HEK293 (cell line): ENCODE data around the gene PDZD4.

Source experiments
- CTCF ChIA-PET: fragments of 350-600 bp; formaldehyde crosslinking; extraction: SDS; loops from one replicate; lab custom pipeline; 2021; ENCODE audit warnings: antibody characterized with exemption; lab: Yijun Ruan, JAX
- POLR2A ChIA-PET: fragments of 300-600 bp; formaldehyde crosslinking; extraction: SDS; loops from one replicate; lab custom pipeline; 2020; ENCODE audit warnings: antibody characterized with exemption, inconsistent platforms; lab: Yijun Ruan, JAX
- H3K27ac ChIP-seq: fragments of 200-500 bp; sonication (Bioruptor generic); 2 replicates; pipeline ENCODE4 v1.5.1; 2014; ENCODE audit warnings: low read depth, low read length, control low read depth, inconsistent platforms; ENCODE audit errors: extremely low read depth
- H3K36me3 ChIP-seq, 2 experiments: fragments of 200-500 bp in 1 of 2; sonication (Bioruptor generic) in 1 of 2; 1 replicate in 1 of 2; 2 replicates in 1 of 2; pipeline ENCODE4 v1.5.1; 2014 to 2017; ENCODE audit warnings: inconsistent platforms in 2 of 2, low read length in 2 of 2; ENCODE audit not compliant: control insufficient read depth in 2 of 2, insufficient read depth in 1 of 2
- H3K4me1 ChIP-seq: fragments of 200-500 bp; sonication (Bioruptor generic); 2 replicates; pipeline ENCODE4 v1.5.1; 2014; ENCODE audit warnings: mild to moderate bottlenecking, low read length, inconsistent platforms; ENCODE audit not compliant: control insufficient read depth, insufficient read depth
- H3K4me3 ChIP-seq: 2 replicates; pipeline ENCODE4 v1.5.1; 2011; ENCODE audit warnings: low read depth, mild to moderate bottlenecking, control low read depth, low read length, moderate library complexity
- H3K9me3 ChIP-seq: fragments of 200-500 bp; sonication (Bioruptor generic); 2 replicates; pipeline ENCODE4 v1.5.1; 2014; ENCODE audit warnings: low read depth, low read length, inconsistent platforms; ENCODE audit not compliant: control insufficient read depth, insufficient read depth
- BCL11B ChIP-seq: fragments of 450-650 bp; formaldehyde crosslinking; IDR thresholded peaks from 2 replicates; pipeline ENCODE4 v1.5.1; 2016; ENCODE audit warnings: low read depth, missing biosample characterization, missing genetic modification characterization
- INSM2 ChIP-seq: fragments of 450-650 bp; formaldehyde crosslinking; IDR thresholded peaks from 2 replicates; pipeline ENCODE4 v1.5.1; 2016; ENCODE audit warnings: missing biosample characterization, missing genetic modification characterization
- KLF1 ChIP-seq: fragments of 450-650 bp; formaldehyde crosslinking; IDR thresholded peaks from 2 replicates; pipeline ENCODE4 v1.5.1; 2016; ENCODE audit warnings: missing biosample characterization, missing genetic modification characterization
- SP2 ChIP-seq: fragments of 450-650 bp; formaldehyde crosslinking; IDR thresholded peaks from 2 replicates; pipeline ENCODE4 v1.5.1; 2016; ENCODE audit warnings: missing biosample characterization, missing genetic modification characterization
- SP3 ChIP-seq: fragments of 450-650 bp; formaldehyde crosslinking; IDR thresholded peaks from 2 replicates; pipeline ENCODE4 v1.5.1; 2016; ENCODE audit warnings: missing biosample characterization, missing genetic modification characterization
- ZBTB10 ChIP-seq: fragments of 450-650 bp; formaldehyde crosslinking; IDR thresholded peaks from 2 replicates; pipeline ENCODE4 v1.5.1; 2016; ENCODE audit warnings: missing biosample characterization, missing genetic modification characterization
- ZFP37 ChIP-seq: fragments of 450-650 bp; formaldehyde crosslinking; IDR thresholded peaks from 2 replicates; pipeline ENCODE4 v1.5.1; 2016; ENCODE audit warnings: missing biosample characterization, missing genetic modification characterization
- ZNF133 ChIP-seq: fragments of 450-650 bp; formaldehyde crosslinking; IDR thresholded peaks from 2 replicates; pipeline ENCODE4 v1.5.1; 2016; ENCODE audit warnings: missing biosample characterization, missing genetic modification characterization
- ZNF169 ChIP-seq: fragments of 450-650 bp; formaldehyde crosslinking; IDR thresholded peaks from 2 replicates; pipeline ENCODE4 v1.5.1; 2016; ENCODE audit warnings: missing biosample characterization, missing genetic modification characterization
- ZNF175 ChIP-seq: fragments of 450-650 bp; formaldehyde crosslinking; IDR thresholded peaks from 2 replicates; pipeline ENCODE4 v1.5.1; 2016; ENCODE audit warnings: missing biosample characterization, missing genetic modification characterization
- ZNF366 ChIP-seq: fragments of 450-650 bp; formaldehyde crosslinking; conservative IDR thresholded peaks from 2 replicates; pipeline ENCODE4 v1.5.1; 2016; ENCODE audit warnings: missing biosample characterization, missing genetic modification characterization
- ZNF521 ChIP-seq: fragments of 450-650 bp; formaldehyde crosslinking; IDR thresholded peaks from 2 replicates; pipeline ENCODE4 v1.5.1; 2017; ENCODE audit warnings: missing biosample characterization, mild to moderate bottlenecking, missing genetic modification characterization
- ZNF558 ChIP-seq: fragments of 450-650 bp; formaldehyde crosslinking; IDR thresholded peaks from 2 replicates; pipeline ENCODE4 v1.5.1; 2016; ENCODE audit warnings: missing biosample characterization, missing genetic modification characterization
- ZNF610 ChIP-seq: fragments of 450-650 bp; formaldehyde crosslinking; IDR thresholded peaks from 2 replicates; pipeline ENCODE4 v1.5.1; 2016; ENCODE audit warnings: missing biosample characterization, missing genetic modification characterization, borderline replicate concordance
- ZNF776 ChIP-seq: fragments of 450-650 bp; formaldehyde crosslinking; IDR thresholded peaks from 2 replicates; pipeline ENCODE4 v1.5.0; 2017; ENCODE audit warnings: missing biosample characterization, missing genetic modification characterization, borderline replicate concordance
- TF ChIP-seq, protein P1 (sequence below): fragments of 450-650 bp; formaldehyde crosslinking; conservative IDR thresholded peaks from 2 replicates; pipeline ENCODE4 v1.5.1; 2016; ENCODE audit warnings: low read depth, missing biosample characterization, missing genetic modification characterization
- TF ChIP-seq, protein P2 (sequence below): fragments of 450-650 bp; formaldehyde crosslinking; IDR thresholded peaks from 2 replicates; pipeline ENCODE4 v1.5.1; 2016; ENCODE audit warnings: missing biosample characterization, missing genetic modification characterization, low read depth
- TF ChIP-seq, protein P3 (sequence below): fragments of 450-650 bp; formaldehyde crosslinking; IDR thresholded peaks from 2 replicates; pipeline ENCODE4 v1.5.1; 2016; ENCODE audit warnings: missing biosample characterization, missing genetic modification characterization

Gene PDZD4

DNA sequence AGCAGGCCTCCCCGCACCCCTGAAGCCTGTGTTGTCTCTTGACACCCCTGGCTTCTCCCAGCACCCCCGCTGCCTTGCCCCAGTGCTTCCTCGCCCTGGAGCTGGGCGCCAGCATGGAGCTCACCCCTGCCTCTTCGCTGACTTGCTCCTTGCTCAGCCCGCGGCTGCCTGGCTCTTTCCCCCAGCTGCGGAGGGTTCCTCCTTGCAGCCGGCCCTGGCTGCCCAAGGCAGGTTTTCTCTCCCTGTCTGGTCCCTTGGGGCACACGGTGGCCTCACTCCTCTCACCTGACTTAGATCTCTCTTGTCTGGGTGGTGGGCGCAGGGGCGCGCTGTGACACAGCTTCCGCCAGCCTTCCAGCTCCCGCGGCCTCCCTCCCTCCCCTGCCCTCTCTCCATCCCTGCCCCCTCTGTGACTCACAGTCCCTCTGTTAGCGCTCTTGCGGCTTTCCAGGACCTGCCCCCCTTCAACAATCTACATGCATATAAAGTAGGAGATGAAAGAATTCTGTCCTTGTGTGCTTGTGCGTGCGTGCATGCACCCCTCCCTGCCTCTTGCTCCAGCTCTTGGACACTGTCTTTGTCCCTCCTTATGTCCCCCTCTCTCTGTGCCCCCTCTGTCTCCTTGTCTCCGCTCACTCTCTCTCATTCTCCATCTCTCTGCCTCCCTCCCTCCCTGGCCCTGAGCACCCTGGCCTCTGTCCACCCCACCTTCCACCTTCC, 64.1 kb downstream of the PDZD4 start (continued):
- TF ChIP-seq ZNF175: no peak
- TF ChIP-seq, protein P1, sequence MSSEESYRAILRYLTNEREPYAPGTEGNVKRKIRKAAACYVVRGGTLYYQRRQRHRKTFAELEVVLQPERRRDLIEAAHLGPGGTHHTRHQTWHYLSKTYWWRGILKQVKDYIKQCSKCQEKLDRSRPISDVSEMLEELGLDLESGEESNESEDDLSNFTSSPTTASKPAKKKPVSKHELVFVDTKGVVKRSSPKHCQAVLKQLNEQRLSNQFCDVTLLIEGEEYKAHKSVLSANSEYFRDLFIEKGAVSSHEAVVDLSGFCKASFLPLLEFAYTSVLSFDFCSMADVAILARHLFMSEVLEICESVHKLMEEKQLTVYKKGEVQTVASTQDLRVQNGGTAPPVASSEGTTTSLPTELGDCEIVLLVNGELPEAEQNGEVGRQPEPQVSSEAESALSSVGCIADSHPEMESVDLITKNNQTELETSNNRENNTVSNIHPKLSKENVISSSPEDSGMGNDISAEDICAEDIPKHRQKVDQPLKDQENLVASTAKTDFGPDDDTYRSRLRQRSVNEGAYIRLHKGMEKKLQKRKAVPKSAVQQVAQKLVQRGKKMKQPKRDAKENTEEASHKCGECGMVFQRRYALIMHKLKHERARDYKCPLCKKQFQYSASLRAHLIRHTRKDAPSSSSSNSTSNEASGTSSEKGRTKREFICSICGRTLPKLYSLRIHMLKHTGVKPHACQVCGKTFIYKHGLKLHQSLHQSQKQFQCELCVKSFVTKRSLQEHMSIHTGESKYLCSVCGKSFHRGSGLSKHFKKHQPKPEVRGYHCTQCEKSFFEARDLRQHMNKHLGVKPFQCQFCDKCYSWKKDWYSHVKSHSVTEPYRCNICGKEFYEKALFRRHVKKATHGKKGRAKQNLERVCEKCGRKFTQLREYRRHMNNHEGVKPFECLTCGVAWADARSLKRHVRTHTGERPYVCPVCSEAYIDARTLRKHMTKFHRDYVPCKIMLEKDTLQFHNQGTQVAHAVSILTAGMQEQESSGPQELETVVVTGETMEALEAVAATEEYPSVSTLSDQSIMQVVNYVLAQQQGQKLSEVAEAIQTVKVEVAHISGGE (tag by site-specific recombination): no peak
- no peak for TF ChIP-seq ZFP37 (tag by site-specific recombination)
- TF ChIP-seq ZNF169: no peak
- TF ChIP-seq ZNF776: no peak
- TF ChIP-seq, protein P2, sequence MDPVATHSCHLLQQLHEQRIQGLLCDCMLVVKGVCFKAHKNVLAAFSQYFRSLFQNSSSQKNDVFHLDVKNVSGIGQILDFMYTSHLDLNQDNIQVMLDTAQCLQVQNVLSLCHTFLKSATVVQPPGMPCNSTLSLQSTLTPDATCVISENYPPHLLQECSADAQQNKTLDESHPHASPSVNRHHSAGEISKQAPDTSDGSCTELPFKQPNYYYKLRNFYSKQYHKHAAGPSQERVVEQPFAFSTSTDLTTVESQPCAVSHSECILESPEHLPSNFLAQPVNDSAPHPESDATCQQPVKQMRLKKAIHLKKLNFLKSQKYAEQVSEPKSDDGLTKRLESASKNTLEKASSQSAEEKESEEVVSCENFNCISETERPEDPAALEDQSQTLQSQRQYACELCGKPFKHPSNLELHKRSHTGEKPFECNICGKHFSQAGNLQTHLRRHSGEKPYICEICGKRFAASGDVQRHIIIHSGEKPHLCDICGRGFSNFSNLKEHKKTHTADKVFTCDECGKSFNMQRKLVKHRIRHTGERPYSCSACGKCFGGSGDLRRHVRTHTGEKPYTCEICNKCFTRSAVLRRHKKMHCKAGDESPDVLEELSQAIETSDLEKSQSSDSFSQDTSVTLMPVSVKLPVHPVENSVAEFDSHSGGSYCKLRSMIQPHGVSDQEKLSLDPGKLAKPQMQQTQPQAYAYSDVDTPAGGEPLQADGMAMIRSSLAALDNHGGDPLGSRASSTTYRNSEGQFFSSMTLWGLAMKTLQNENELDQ (tag by site-specific recombination): no peak
- TF ChIP-seq, all 188 proteins: peak for 31

DNA sequence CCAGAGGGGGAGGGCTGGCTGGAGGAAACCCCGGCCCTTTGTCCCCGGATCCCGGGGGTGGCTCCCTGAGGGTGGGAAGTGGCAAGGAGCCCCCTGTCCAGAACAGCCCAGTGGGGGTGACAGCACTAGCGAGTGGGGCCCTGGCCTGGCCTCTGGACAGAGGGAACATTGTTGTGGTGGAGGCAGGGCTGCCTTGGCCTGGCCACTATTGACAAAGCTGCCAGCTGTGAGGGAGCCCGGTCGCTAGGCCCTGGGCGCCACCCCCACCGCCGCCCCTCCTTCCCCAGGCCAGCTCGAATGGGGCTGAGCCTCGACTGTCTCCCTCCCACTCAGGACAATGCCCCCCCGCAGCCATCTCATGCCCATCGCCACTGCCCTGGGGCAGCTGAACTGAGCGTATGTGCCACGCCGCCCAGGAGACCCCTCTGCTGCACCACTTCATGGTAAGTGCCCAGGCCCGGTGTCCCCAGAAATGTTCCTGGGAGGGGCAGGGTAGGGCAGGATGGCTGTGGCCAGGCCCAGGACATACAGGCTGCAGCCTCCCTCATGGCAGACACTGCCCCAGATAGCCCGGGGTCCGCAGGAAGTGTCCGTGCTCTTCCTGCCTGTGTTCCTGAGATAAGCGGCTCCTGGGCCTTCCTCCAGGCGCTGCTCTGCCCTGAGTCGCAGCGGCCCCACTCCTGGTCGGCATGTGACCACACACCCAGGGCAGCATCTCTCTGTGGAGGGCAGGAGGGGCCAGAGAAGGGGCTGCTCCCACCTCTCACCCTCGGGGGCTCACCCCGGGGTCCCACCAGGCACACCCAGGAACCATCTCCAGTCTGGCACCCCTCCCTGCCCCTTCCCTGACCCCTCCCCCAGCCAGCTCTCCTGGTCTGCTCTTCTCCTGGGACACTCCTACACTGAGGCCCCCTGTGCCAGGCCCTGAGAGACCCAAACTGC, 64.9 kb downstream of the PDZD4 start:
- H3K9me3 ChIP-seq: no peaks in the 10 kb centered on the region
- ChIA-PET POLR2A (interaction anchor here (0.5 to 1.7 kb wide), 7 partner anchors 16 to 205 kb away, joined by 3 to 12 read pairs (median 4); partner anchors contain the start of genes IDH3G, SRPK3 and SSR4), CTCF (interaction anchor here (0.6 to 6.5 kb wide), 4 partner anchors 12 to 371 kb away, joined by 3 to 63 read pairs (median 3); no protein-coding TSS in a partner anchor)
- H3K4me1 ChIP-seq: 0 out of 2 replicates have a peak, but pooled peaks cover 3% of the 10 kb centered on the region
- H3K4me3 ChIP-seq: peak overlapping the region; percentile 30
- H3K36me3 ChIP-seq: no peaks in the 10 kb centered on the region
- peak overlapping the region; percentile 7; the same call in 1 of the 2 replicates for H3K27ac ChIP-seq
- TF ChIP-seq KLF1 (tag by site-specific recombination): peak; percentile 27; the same call in 1 of the 2 replicates
- TF ChIP-seq, protein P3, sequence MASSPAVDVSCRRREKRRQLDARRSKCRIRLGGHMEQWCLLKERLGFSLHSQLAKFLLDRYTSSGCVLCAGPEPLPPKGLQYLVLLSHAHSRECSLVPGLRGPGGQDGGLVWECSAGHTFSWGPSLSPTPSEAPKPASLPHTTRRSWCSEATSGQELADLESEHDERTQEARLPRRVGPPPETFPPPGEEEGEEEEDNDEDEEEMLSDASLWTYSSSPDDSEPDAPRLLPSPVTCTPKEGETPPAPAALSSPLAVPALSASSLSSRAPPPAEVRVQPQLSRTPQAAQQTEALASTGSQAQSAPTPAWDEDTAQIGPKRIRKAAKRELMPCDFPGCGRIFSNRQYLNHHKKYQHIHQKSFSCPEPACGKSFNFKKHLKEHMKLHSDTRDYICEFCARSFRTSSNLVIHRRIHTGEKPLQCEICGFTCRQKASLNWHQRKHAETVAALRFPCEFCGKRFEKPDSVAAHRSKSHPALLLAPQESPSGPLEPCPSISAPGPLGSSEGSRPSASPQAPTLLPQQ: no peak
- TF ChIP-seq ZNF610 (tag by site-specific recombination): no peak
- TF ChIP-seq ZNF366 (tag by site-specific recombination): no peak
- peak; percentile 18; the same call in 1 of the 2 replicates for TF ChIP-seq SP2 (tag by site-specific recombination)
- no peak for TF ChIP-seq INSM2 (tag by site-specific recombination)
- no peak for TF ChIP-seq BCL11B (tag by site-specific recombination)
- no peak for TF ChIP-seq ZNF521 (tag by site-specific recombination)
- TF ChIP-seq ZNF133: no peak
- TF ChIP-seq SP3 (tag by site-specific recombination): no peak
- TF ChIP-seq ZBTB10 (tag by site-specific recombination): no peak
- no peak for TF ChIP-seq ZNF558 (tag by site-specific recombination)
